ENCODE data around the gene TDRD5. TPM values are rescaled to one million over a fixed set of nuclear protein-coding genes. Genes with fewer than 3 reads are reported as not detected.
A peak's percentile ranks its signal among the peaks of the same experiment; 100 is the strongest.

Gene TDRD5, protein sequence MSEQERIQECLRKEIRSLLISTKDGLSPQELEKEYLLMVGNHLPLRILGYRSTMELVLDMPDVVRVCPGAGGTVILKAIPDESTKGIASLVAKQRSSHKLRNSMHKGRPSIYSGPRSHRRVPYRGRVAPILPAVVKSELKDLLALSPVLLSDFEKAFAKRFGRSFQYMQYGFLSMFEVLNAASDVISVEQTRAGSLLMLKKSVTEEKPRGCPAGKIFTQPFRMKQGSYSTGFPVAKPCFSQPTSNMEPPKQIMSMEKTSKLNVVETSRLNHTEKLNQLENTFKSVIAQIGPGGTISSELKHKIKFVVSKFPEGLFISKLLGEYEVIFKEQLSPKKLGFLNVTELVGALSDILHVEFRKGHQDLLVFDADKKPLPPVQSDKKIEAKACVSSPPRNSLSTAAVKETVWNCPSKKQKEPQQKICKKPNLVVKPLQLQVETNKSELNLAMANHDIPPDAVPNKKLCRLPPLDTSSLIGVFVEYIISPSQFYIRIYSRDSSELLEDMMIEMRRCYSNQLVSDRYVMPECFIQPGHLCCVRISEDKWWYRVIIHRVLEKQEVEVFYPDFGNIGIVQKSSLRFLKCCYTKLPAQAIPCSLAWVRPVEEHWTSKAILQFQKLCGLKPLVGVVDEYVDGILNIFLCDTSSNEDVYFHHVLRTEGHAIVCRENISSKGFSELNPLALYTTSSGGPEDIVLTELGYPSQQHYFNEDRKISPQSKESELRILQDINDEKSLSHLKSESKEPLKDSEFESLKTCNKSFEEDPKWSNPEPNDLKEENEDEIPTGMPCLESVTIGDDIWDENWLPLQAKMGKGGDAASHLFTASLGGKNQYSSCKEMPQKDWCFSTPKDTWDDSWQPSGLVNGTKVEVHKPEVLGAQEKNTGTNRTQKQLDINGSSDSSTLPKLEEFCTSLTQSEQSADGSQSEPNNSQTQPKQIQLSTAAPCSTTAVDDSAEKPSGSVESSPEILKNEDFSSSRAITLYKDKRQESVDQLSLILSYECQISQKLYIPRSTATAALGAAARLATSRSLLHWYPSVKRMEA
- total RNA-seq, result not detected

DNA sequence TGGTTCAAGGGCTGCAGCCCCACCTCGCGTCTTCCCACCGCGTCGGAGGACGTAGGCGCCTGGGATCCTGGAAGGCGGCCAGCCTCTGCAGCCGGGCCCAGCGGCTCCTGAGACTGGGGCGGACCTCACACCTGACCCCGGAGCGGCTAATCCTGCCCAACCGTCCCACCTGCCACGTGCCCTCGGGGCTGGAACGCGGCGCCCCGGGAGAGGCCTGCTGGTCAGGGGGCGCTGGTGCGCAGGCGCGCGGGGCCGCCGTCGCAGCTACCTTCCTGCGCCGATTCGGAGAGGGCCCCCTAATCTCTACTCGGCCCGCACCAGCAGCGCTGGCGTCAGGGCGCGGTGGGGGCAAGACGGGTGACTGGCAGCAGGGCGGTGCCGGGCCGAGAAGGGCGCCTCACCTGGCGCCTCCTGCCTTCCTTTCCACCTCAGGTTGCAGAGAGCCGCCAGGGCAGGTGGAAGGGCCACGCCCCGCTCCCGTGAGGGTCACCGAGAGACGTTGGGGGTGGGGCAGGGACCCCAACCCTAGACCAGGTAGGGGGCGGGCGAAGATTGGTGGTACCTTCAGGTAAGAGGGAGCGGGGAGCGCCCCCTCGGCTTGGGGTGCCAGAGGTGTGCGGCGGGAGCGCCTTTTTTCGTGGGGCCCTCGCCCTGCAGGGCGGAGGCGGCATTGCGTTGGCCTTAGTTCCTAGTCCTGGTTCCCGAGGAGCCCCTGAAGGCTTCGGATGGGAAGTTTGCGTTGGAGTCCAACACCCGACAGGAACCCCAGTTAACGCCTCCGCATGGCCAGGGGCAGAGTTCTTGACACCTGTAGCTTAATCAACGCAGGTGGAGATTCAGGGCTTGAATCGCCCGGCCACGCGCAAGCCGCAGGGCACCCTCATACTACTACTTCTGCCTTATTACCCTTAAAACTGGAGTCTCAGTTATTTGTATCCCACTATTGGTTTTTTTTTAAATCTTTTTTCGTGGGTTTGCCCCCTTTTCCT lies at the start of gene TDRD5:
Gene TDRD5 (plus strand): TSS at position 241 of the 989 bp plus-strand sequence. CDS start 784 bp downstream, outside the sequence.
- H3K9me3 Mint-ChIP-seq, result no peaks in the 10 kb centered on the region
- DNase-seq (ENCODE audit: low spot score) (no peak), ATAC-seq (no peak)
- no peaks in the 10 kb centered on the region for H3K36me3 Mint-ChIP-seq
- H3K4me1 Mint-ChIP-seq (ENCODE audit: low read depth in 2 of 2), result no peaks in the 10 kb centered on the region
- H3K27me3 Mint-ChIP-seq, result peaks cover 12 to 21% of the 10 kb centered on the region in 2 donors
- H3K4me3 Mint-ChIP-seq, result no peak within 1 kb of the TSS
- no peak within 1 kb of the TSS for H3K27ac Mint-ChIP-seq

DNA sequence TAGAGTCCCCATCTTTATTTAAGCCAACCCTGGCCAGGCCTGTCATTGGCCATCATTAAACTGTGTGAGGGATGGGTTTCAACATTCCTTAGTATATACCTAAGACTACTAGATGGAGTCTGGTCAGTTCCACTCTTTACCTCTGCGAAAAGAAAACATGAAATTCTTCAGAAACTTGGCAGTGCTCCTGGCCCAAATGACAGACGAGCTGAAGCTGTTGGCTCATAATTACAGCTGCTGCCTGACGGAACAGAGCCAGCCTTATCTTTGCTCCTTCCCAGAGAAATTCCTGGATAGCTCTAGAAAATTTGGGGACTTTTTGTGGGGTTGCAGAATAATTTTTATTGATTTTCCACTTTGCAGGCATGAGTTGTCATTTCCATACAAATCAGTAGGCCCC lies 46.3 kb upstream of the TDRD5 start:
- Mint-ChIP-seq H3K9me3 (no peaks in the 10 kb centered on the region), H3K4me1 (ENCODE audit: low read depth in 2 of 2) (no peaks in the 10 kb centered on the region), H3K36me3 (no peaks in the 10 kb centered on the region), H3K4me3 (no peak overlapping the region), H3K27me3 (no peaks in the 10 kb centered on the region), H3K27ac (no peak overlapping the region)
- DNase-seq (ENCODE audit: low spot score), result no peak
- no peak for ATAC-seq

DNA sequence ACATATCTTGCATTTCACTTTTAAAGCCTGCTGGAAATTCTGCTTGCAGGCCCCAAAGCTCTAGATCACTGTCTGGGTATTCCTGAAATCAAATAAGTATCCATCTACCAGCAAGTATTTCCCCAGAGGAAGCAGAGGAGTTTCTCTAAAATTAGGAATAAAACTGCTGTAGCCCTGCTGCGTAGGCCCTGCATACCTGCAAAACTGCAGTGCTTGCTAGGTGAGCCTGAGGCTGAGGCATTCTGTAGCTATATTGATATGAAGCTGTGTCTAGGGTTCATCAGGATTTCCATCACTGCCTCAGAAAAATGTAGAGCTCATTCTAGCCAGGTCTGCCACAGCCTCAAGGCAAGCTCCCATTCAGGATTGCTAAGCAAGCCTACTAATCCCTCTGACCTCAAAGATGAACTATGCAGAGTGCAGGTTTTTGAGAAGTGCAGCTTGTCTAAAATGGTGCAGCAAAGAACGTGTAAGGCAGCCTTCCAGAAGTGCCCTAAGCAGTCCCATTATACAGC lies 44.6 kb upstream of the TDRD5 start:
- Mint-ChIP-seq H3K36me3 (no peaks in the 10 kb centered on the region), H3K4me1 (ENCODE audit: low read depth in 2 of 2) (no peaks in the 10 kb centered on the region), H3K4me3 (no peak overlapping the region), H3K9me3 (no peaks in the 10 kb centered on the region), H3K27me3 (no peaks in the 10 kb centered on the region), H3K27ac (no peak overlapping the region)
- ATAC-seq, result no peak
- DNase-seq (ENCODE audit: low spot score), result no peak

DNA sequence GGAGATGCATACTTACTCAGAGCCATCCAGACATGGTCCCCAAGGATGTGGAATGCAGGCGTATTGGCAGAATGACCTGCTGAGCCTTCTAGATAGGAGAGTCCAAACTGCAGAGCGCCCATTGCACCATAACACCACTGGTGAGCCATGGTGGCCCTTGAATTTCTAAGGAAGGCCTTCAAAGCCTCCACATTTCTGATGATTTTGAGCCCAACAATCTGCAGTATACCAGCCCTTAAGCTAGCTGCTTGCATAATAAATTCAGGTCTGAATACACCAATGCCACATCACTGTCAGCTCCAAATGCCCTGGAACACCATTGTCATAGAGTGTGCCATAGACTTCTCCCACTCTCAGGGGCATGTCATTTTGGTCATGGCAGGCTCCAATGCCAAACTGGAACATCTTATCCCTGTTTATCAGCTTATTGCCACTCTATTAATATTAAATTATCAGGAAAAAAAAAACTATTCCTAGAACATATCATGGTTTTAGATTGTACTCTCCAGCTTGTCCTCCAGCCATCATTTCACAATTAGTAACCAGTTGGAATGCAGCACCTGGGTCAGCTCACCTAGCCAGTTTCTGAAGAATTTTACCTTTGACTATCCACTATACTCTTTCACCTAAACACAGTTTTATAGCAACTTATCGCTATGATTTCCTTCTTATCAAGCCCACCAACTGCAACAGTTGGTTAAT lies 42.8 kb upstream of the TDRD5 start:
- Mint-ChIP-seq H3K27me3 (no peaks in the 10 kb centered on the region), H3K36me3 (no peaks in the 10 kb centered on the region), H3K27ac (no peak overlapping the region), H3K9me3 (no peaks in the 10 kb centered on the region), H3K4me1 (ENCODE audit: low read depth in 2 of 2) (no peaks in the 10 kb centered on the region), H3K4me3 (no peak overlapping the region)
- no peak for ATAC-seq
- DNase-seq (ENCODE audit: low spot score), result no peak

DNA sequence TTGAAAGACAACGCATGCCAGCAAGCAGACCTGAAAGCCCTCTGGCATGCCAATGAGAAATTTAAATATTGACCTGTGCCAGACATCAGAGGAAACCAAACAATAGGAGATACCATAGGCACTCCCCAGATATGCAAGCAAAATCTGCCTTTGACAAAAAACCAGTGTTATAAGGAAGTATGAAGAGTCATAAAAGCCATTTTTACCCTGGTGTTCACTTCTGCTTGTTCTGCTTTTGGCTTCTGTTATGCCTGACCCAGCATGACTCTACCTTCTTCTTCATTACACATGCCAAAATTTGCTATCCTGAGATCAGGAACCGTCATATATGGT lies 42.3 kb upstream of the TDRD5 start:
- Mint-ChIP-seq H3K4me1 (ENCODE audit: low read depth in 2 of 2) (no peaks in the 10 kb centered on the region), H3K27ac (no peak overlapping the region), H3K9me3 (no peaks in the 10 kb centered on the region), H3K27me3 (no peaks in the 10 kb centered on the region), H3K4me3 (no peak overlapping the region), H3K36me3 (no peaks in the 10 kb centered on the region)
- ATAC-seq (no peak), DNase-seq (ENCODE audit: low spot score) (no peak)

DNA sequence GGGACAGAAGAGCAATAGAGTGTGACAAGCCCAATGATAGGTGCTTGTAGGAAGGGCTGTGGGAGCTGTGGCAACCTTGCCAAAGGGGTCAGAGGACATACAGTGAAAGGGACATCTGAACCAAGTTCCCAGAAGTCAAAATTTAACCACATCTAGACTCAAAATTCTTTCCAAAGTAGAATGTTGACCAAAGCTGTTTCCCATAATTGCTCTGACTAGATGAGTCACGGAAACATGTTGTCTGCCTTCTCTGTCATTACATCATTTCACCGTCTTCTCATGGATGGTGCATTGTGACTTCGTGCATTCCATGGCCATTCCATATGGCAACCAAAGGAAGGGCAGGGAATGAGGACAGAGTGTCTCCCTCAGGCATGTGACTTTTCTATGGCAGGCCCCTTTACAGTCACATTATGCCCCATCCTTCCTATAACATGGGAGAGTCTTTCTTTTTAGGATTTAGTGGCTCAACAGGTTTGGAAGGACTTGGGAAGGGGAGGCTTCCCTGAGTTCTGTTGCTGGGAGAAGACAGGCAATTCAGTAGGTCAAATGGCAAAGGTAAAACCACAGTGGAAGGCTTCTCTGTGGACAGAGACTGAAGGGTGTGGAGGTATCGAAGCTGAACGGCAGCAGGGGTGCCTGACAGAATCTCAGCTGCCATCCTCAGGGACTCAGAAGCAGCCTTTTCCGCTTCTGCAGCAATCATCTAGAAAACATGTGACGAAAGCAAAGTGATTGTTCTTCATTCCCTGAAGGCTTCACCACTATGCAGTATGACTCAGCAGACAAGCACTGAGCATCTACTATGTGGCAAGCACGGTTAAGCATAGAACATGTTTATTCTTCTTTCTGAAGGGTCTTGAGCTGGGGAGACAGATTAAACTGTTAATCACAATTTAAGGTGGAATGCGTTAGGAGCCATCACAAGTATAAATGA lies 40.6 kb upstream of the TDRD5 start:
- no peak for ATAC-seq
- Mint-ChIP-seq H3K4me3 (no peak overlapping the region), H3K9me3 (no peaks in the 10 kb centered on the region), H3K27me3 (no peaks in the 10 kb centered on the region), H3K4me1 (ENCODE audit: low read depth in 2 of 2) (no peaks in the 10 kb centered on the region), H3K27ac (no peak overlapping the region), H3K36me3 (no peaks in the 10 kb centered on the region)
- DNase-seq (ENCODE audit: low spot score), result no peak

DNA sequence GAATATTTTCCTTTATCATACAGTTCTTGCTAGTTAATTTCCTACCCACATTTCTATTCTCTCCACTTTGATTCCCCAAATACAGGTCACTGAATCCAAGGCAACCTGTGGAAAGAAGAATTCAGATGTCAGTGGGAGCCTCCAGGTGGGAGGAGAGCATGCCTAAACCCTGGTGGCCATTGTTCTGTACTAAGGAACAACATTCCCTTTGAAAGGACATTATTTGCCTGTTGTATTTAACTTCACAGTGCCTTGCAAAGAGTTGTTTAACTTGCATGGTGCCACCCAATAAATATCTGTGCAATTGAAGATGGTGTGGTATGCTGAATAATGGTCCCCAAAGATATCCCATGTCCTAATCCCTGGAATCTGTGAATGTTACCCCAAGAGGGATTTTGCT lies 37.2 kb upstream of the TDRD5 start:
- Mint-ChIP-seq H3K4me3 (no peak overlapping the region), H3K9me3 (no peaks in the 10 kb centered on the region), H3K4me1 (ENCODE audit: low read depth in 2 of 2) (no peaks in the 10 kb centered on the region), H3K27me3 (peaks cover 0 to 2% of the 10 kb centered on the region in 2 donors), H3K27ac (no peak overlapping the region), H3K36me3 (no peaks in the 10 kb centered on the region)
- no peak for DNase-seq (ENCODE audit: low spot score)
- no peak for ATAC-seq

DNA sequence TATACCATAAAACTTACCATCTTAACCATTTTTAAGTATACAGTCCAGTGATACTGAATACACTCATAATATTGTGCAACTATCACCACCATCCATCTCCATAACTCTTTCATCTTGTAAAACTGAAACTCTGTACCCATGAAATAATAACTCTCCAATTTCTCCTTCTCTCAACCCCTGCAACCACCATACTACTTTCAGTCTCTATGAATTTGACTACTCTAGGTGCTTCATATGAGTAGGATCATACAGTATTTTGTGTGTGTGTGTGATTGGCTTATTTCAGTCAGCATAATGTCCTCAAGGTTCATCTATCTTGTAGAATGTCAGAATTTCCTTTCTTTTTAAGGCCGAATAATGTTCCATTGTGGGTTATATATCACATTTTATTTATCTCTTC lies 33.6 kb upstream of the TDRD5 start:
- H3K27me3 Mint-ChIP-seq, result peaks cover 0 to 2% of the 10 kb centered on the region in 2 donors
- H3K4me3 Mint-ChIP-seq, result no peak overlapping the region
- H3K27ac Mint-ChIP-seq, result no peak overlapping the region
- H3K4me1 Mint-ChIP-seq (ENCODE audit: low read depth in 2 of 2), result no peaks in the 10 kb centered on the region
- DNase-seq (ENCODE audit: low spot score), result no peak
- H3K9me3 Mint-ChIP-seq, result no peaks in the 10 kb centered on the region
- ATAC-seq, result no peak
- H3K36me3 Mint-ChIP-seq, result no peaks in the 10 kb centered on the region

DNA sequence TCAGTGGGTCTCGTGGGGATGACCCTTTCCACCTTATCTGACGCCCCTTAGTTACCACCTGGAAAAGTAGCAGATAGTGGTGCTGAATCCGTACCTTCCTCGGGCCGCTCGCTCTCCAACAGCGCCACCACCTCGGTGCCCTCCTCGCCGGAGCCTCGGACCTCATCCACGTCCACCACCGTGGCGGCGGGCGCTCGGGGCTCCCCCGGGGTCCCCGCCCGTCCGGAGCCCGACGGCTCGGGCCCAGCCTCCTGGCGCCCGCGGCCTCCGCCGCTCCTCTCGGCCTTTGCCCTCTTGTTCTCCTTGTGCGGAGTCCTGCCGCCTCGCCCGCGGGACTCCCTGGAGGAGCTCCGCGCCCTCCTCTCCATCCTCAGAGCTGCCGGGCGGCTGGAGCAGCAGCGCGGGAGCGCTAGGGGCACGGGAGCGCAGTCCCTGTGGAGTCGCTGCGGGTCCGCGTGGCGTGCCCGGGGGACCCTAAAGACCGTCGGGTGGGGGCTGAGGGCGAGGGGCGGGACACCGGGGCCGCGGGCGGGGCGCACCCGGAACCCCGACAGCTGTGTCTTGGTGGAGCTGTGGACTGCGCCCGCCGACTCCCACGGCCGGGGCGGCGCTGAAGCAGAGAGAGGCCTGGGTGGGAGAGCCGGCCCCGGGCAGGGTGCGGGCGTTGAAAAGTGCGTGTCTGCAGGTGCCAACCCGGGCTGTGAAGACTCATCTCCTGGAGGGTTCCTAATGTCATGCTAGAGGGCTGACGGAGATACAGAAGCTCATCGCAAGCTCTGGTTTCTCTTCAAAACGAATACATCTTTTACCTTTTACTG lies 15.9 kb upstream of the TDRD5 start, which contains the start of gene NPHS2:
Gene NPHS2 (minus strand): TSS at position 452 of the 818 bp plus-strand sequence. CDS start 84 bp downstream, at position 368.
- Mint-ChIP-seq H3K36me3 (peaks cover 6% of the 10 kb centered on the region), H3K4me1 (ENCODE audit: low read depth in 2 of 2) (no peaks in the 10 kb centered on the region), H3K9me3 (peaks cover 1% of the 10 kb centered on the region), H3K27me3 (peaks cover 32 to 45% of the 10 kb centered on the region in 2 donors), H3K27ac (no peak within 1 kb of the TSS), H3K4me3 (no peak within 1 kb of the TSS)
- ATAC-seq, result peak; percentile 36 to 45
- no peak for DNase-seq (ENCODE audit: low spot score)

DNA sequence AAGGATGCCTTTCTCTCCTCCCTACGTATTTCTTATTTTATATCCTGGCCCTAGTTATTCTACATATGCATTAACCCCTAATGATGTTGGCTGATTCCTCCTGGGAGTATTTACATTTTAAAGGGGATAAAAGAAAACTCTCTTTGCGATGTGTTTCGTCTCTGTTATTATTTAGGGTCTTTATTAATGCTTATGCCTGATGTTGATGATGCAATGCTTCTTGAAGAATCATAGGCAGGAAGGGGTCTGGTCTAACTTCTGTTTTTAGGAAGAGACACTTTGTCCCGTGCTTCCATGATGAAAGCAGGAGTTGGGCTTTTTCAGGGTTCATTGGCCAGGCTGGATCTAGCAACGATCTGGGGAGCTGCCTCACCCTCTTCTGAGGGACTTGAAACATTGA lies 15.1 kb upstream of the TDRD5 start:
- no peaks in the 10 kb centered on the region for H3K4me1 Mint-ChIP-seq (ENCODE audit: low read depth in 2 of 2)
- H3K36me3 Mint-ChIP-seq, result peaks cover 6% of the 10 kb centered on the region
- no peaks in the 10 kb centered on the region for H3K9me3 Mint-ChIP-seq
- no peak for ATAC-seq
- peaks cover 32 to 45% of the 10 kb centered on the region in 2 donors for H3K27me3 Mint-ChIP-seq
- no peak overlapping the region for H3K27ac Mint-ChIP-seq
- no peak for DNase-seq (ENCODE audit: low spot score)
- H3K4me3 Mint-ChIP-seq, result no peak overlapping the region

DNA sequence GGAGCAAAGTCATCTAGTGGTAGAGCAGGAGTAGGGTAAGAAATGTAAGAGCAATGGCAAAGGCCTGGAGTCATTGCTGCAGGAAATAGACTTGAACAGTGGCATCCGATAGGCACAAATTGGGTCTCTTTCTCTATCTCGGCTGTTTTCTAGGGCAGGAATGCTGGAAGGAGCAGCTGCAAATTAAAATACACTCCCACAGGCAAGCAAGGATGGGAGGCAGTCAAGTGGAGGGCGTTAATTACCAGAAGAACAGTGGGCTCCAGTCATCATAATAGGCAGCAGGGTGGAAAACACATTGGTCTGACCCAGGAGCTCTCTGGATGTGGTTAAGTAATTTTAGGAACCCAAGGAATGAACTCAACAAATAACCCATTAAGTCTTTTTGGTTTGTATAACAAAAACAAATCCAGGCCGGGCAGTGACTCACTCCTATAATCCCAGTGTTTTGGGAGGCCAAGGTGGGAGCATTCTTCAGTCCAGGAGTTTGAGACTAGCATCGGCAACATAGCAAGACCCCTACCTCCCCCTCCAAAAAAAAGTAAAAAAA lies 7.8 kb upstream of the TDRD5 start:
- DNase-seq (ENCODE audit: low spot score) (no peak), ATAC-seq (no peak)
- Mint-ChIP-seq H3K9me3 (peaks cover 3% of the 10 kb centered on the region), H3K4me3 (no peak overlapping the region), H3K4me1 (ENCODE audit: low read depth in 2 of 2) (no peaks in the 10 kb centered on the region), H3K27me3 (peaks cover 39 to 49% of the 10 kb centered on the region in 2 donors), H3K36me3 (no peaks in the 10 kb centered on the region), H3K27ac (no peak overlapping the region)

Measured in natural killer cell treated with Interleukin-12 subunit alpha and Interleukin-12 subunit beta and Interleukin-15 and Interleukin-18, amount 100 ng/mL, for 72 hours (primary cell).